HG03064 (cell line): Measurements from ENCODE around the gene GCNT4.
A peak's percentile ranks its signal among the peaks of the same experiment; 100 is the strongest.

ENCODE experiments used
- ATAC-seq: cut with Tn5 transposase; IDR thresholded peaks from one replicate; pipeline ENCODE4 v1.9.1; 2021; ENCODE audit warnings: low read depth; ENCODE audit not compliant: unreplicated experiment

The GCNT4 gene

GRCh38 chr5:75051217-75051751, 1.1 kb downstream of the GCNT4 start:
- ATAC-seq: no peak

DNA sequence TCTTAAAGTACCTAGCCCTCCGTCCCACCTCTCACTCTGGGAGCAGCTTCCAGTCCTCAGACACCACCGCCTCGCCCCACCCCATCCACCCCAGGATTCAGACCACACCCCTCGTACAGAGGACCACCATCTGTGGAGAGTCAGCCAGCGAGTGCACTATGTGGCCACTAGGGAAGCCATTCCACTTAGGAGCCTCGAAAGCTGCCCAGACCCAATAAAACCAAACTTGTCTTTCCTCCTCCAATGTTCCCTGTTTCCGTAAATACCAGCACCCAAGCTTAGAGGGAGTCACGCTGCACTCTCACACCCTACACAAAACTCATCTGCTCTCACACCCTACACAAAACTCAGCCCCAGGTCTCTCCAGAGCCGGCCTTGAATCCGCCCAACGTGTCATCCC, 1.9 kb downstream of the GCNT4 start:
- ATAC-seq: no peak

GRCh38 chr5:75049456-75050351, 2.7 kb downstream of the GCNT4 start:
- no peak for ATAC-seq

DNA sequence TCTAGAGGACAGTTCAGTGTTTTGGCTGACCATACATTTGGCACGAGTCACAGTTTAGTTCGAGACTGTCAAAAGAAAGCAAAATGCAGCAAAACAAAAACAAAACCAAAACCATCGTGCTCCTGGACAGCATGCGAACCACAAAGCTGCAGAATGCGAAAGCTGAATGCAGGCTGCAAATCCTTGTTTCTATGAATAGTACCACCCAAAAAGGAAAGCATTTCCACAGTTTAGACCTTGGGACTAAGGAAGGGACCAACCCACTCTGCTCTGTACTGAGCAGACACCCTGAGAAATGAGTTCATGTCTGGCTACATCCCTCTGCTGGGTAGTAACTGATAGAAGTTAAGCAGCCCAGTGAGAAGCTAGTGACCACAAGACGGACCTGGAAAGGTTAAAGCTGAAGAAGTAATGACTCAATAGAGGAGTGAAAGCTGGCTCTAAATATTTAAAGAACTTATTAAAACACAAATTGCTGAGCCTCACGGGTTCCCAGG, 3.9 kb downstream of the GCNT4 start:
- peak; percentile 62 for ATAC-seq

- no peak for ATAC-seq
Measured at GRCh38 chr5:75047356-75047755, 5.0 kb downstream of the GCNT4 start.

DNA sequence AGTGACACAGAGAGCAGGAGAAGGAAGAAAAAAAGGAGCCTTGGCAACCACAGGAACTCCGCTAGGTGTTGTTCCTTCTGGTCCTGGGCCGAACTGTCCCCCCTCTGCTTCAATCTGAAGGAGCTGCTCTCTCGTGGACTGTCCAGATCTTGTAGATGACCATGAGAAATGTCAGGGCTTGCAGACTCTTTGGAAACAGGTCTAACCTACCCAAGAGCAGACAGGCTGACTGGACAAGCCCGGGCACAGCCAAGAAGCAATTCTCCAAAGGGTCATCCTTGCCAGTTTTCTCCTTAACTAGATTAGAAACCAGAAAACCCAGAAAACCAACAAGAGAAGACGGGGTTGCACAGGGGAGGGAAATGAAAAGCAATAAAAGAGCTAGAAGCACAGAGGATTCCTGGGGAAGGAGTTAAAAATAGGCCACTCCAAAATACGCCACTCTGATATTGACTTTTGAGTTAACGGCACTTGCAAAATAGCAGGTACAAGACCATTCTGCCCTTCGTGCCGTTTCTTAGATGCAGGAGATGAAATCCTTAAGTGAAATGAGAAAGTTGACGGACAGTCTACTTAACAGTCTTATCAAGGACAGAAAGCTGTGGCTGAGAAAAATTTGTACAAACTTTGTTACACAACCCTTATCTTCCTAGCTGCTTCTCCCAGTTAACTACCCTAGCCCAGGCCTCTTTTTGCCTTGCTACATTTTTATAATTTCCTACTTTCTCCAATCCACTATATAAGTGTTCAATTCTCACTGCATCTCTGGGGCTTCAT, 5.8 kb downstream of the GCNT4 start:
- no peak for ATAC-seq

- no peak for ATAC-seq
Measured at GRCh38 chr5:75045071-75045470, 7.3 kb downstream of the GCNT4 start.

DNA sequence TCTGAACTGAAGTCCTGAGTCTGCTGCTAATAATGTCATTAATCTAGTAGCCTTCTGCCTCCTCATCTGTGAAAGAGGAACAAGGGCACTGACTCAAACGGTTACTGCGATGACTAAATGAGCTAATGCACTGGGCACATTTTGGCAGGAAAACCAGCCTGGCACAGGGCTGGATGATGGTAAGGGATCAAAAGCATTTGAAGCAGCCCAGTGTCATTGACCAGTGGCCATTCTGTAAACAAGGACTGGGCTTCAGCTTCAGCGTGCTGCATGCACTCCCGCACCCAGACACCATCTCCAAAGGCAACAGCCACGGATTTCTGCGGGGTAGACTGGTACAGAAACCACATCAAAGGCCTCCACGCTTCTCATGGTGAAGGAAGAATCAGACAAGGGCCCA, 8.0 kb downstream of the GCNT4 start:
- ATAC-seq: no peak

DNA sequence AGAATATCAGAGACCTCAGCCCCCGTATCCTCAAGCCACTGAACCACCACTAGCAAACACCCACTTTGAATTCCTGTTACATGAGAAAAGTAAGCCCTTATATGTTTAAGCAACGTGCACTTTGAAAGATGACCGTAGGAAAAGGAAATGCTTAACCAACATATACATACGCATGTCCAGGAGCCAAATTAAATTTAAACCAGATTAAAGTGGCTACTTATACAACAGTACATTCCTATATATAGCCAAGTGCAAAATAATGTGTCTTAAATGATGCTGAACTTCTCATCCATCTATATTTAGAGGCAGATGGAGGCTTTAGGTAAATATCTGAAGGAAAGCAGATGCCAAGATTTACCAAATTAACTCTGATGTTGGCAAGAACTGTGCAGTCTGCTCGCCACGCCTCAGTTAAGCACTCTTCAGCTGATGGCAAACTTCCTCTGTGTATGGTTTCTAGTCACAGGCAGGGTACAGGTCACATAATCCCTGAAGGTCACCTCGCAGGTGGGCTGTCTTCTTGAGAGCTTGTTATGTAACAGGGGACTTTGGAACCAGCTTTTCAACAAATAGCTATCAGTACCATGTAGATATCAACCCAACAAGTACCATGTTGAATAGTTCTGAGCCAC, 8.6 kb downstream of the GCNT4 start:
- ATAC-seq: no peak

GRCh38 chr5:75042522-75042921, 9.8 kb downstream of the GCNT4 start:
- ATAC-seq: no peak

DNA sequence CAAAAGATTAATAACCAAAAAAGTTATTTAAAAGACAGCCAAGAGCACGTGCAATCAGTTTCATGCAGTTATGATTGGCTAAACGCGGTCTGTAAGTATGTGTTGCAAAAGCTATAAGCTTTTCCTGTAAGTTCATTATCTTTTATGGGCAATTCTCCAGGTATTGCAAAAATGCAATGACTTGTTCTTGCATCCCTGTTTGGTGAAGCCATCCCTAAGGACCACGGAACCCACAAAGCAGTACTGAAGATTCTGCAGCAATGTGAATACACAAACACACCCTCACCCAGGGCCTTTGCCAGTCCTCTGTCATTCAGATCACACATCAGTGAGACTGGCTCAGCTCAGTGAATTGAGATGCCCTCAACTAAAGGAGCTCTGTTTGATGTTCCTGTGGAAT, 11.4 kb downstream of the GCNT4 start:
- no peak for ATAC-seq

DNA sequence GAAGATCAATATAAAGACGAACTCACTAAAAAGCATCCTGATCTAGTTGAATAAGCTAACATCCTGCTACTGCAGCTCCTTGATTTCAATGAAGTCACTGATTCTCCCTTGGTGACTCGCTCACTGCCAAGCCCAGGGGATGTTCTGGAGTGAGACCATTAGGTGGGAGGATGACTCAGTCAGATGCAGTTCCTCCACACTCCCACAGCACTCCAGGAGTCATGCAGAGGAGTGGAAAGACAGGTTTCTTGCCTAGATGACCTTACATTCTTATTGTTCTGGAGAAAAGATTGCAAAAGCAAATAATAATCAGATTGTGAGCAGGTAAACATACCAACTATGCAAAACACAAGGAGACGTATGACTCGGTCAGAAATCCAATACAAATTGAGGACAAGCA, 15.3 kb downstream of the GCNT4 start:
- ATAC-seq: no peak

GRCh38 chr5:75034137-75034739, 18.1 kb downstream of the GCNT4 start:
- ATAC-seq: no peak

- no peak for ATAC-seq
Measured at GRCh38 chr5:75031366-75031765, 21.0 kb downstream of the GCNT4 start.

DNA sequence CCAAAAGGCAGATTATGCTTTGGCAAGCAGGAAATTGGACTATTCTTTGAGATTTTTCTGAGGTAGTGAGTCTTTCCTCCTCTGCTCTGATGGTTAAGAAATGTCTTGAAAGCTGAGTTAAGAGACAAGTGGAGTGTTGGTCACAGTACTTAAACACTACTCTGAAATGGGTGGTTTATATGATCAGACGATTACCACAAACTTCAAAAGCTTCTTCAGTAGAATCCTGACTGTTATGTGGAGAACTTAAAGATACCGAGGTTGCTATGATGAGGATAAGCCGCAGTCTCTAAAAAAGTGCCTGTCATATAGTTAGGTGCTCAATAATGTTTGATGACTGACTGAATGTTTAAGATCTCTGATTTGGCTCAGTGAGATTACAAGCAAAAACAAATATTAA, 24.3 kb downstream of the GCNT4 start:
- ATAC-seq: no peak

- no peak for ATAC-seq
Measured at GRCh38 chr5:75023368-75024159, 28.8 kb downstream of the GCNT4 start.

- ATAC-seq: no peak
Measured at GRCh38 chr5:75021800-75022199, 30.6 kb downstream of the GCNT4 start.

GRCh38 chr5:75021219-75021618, 31.1 kb downstream of the GCNT4 start:
- no peak for ATAC-seq

DNA sequence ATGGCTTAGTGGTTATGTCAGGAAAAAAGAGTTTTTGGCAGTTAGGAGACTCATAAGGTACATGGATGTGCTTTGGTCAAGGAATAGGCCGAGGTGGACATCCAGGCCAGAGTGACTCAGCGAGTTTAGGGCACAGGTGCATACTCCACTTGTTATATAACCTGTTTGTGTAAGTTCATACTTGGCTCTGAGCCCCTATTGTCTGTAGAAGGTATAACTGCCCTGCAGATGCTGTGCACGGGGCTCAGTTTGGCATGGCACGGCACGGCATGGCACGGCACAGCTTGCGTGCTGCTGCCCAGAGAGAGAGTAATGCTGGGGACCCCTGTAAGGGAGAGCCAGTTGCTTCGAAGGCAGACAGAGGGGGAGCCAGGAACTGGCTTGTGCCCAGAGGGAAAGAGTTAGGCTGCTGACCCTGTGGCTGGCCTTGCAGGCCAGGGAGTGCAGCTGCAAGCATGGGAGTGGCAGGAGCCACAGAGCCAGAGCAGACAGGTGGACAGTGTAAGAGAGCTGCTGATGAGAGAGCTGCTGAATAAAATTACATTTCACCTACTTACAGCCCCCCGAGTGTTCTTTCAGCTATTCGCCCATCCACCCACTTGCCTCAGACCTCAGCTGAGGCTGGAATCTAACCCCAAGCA, 32.2 kb downstream of the GCNT4 start:
- ATAC-seq: no peak
